GM12878 (cell line): ENCODE results near the gene ADGRA3. TPM values are rescaled to one million over a fixed set of nuclear protein-coding genes. Genes with fewer than 3 reads are reported as not detected.
A peak's percentile ranks its signal among the peaks of the same experiment; 100 is the strongest.

Experiments
- BHLHE40 ChIP-seq, 2 experiments: fragments of 450-650 bp in 1 of 2; IDR thresholded peaks; 2 replicates each; pipeline ENCODE4 v1.6.1; 2011 to 2017; ENCODE audit warnings: low read depth in 2 of 2, borderline replicate concordance in 1 of 2, improper control_type of control experiment in 1 of 2, low read length in 1 of 2, mild to moderate bottlenecking in 1 of 2
- BMI1 ChIP-seq: fragments of 450-650 bp; IDR thresholded peaks from 2 replicates; pipeline ENCODE4 v1.6.1; 2016; ENCODE audit warnings: mild to moderate bottlenecking, moderate library complexity, borderline replicate concordance
- CBX5 ChIP-seq: sonication (generic); IDR thresholded peaks from 2 replicates; pipeline ENCODE4 v1.6.1; 2016; ENCODE audit warnings: low read depth, moderate library complexity, mild to moderate bottlenecking, inconsistent platforms
- CEBPB ChIP-seq, 2 experiments: fragments of 150-350 bp in 1 of 2; IDR thresholded peaks; 2 replicates each; pipeline ENCODE4 v1.6.1; 2012 to 2014; ENCODE audit warnings: low read depth in 2 of 2, low read length in 2 of 2, borderline replicate concordance in 1 of 2, inconsistent platforms in 1 of 2
- CHD4 ChIP-seq: fragments of 200-600 bp; sonication (generic); IDR thresholded peaks from 2 replicates; pipeline ENCODE4 v1.6.1; 2016; ENCODE audit warnings: mild to moderate bottlenecking
- GATAD2B ChIP-seq: fragments of 450-650 bp; conservative IDR thresholded peaks from 2 replicates; pipeline ENCODE4 v1.6.1; 2017; ENCODE audit warnings: low read depth, mild to moderate bottlenecking, moderate library complexity
- HDGF ChIP-seq: fragments of 450-650 bp; IDR thresholded peaks from 2 replicates; pipeline ENCODE4 v1.6.1; 2016; ENCODE audit warnings: antibody characterized with exemption
- JUNB ChIP-seq: IDR thresholded peaks from 2 replicates; pipeline ENCODE4 v1.6.1; 2016; ENCODE audit warnings: antibody characterized with exemption, mild to moderate bottlenecking
- KAT2A ChIP-seq: conservative IDR thresholded peaks from 2 replicates; pipeline ENCODE4 v1.6.1; 2011; ENCODE audit warnings: low read depth, low read length; ENCODE audit not compliant: control insufficient read depth
- MXI1 ChIP-seq: fragments of 150-350 bp; IDR thresholded peaks from 2 replicates; pipeline ENCODE4 v1.6.1; 2011; ENCODE audit warnings: low read depth, mild to moderate bottlenecking, inconsistent platforms, low read length, improper control_type of control experiment
- NKRF ChIP-seq: fragments of 450-650 bp; conservative IDR thresholded peaks from 2 replicates; pipeline ENCODE4 v1.6.1; 2017; ENCODE audit warnings: mild to moderate bottlenecking, moderate library complexity
- NR2C2 ChIP-seq: IDR thresholded peaks from 2 replicates; pipeline ENCODE4 v1.6.1; 2011; ENCODE audit warnings: borderline replicate concordance, low read depth; ENCODE audit not compliant: control insufficient read depth, insufficient read length
- PAX8 ChIP-seq: fragments of 450-650 bp; IDR thresholded peaks from 2 replicates; pipeline ENCODE4 v1.6.1; 2017; ENCODE audit warnings: mild to moderate bottlenecking, moderate library complexity
- PBX3 ChIP-seq: IDR thresholded peaks from 2 replicates; pipeline ENCODE4 v1.6.1; 2011; ENCODE audit warnings: mild to moderate bottlenecking, low read depth, low read length, moderate library complexity; ENCODE audit not compliant: insufficient replicate concordance
- POLR2A ChIP-seq: IDR thresholded peaks from 2 replicates; pipeline ENCODE4 v1.6.1; 2011; ENCODE audit warnings: low read depth, mild to moderate bottlenecking, low read length
- RAD21 ChIP-seq: IDR thresholded peaks from 2 replicates; pipeline ENCODE4 v1.6.1; 2011; ENCODE audit warnings: mild to moderate bottlenecking, low read depth, low read length, moderate library complexity; ENCODE audit not compliant: insufficient read depth
- SIN3A ChIP-seq: IDR thresholded peaks from 2 replicates; pipeline ENCODE4 v1.6.1; 2012; ENCODE audit warnings: low read depth, low read length, improper control_type of control experiment
- SREBF2 ChIP-seq: IDR thresholded peaks from 2 replicates; pipeline ENCODE4 v1.6.1; 2012; ENCODE audit warnings: mild to moderate bottlenecking, low read length
- ZBTB4 ChIP-seq: fragments of 450-650 bp; formaldehyde crosslinking; IDR thresholded peaks from 2 replicates; pipeline ENCODE4 v1.4.0; 2022; ENCODE audit warnings: mild to moderate bottlenecking, moderate library complexity
- ZBTB40 ChIP-seq: fragments of 450-650 bp; IDR thresholded peaks from 2 replicates; pipeline ENCODE4 v1.6.1; 2016; ENCODE audit warnings: mild to moderate bottlenecking, moderate library complexity, borderline replicate concordance
- ZNF384 ChIP-seq: IDR thresholded peaks from 2 replicates; pipeline ENCODE4 v1.6.1; 2012; ENCODE audit warnings: low read depth, mild to moderate bottlenecking, low read length, improper control_type of control experiment, borderline replicate concordance
- polyA plus RNA-seq, 11 experiments: library from polyadenylated mRNA; depleted of rRNA in 4 of 11; unstranded in 6 of 11; stranded (reverse) in 5 of 11; fragments of >200 nt; fragmentation: Nextera tagmentation in 4 of 11; fragmentation: Illumina TruSeq in 1 of 11; extraction: Ambion mirVana in 4 of 11; extraction: Trizol in 1 of 11; gene quantifications; 1 replicate in 1 of 11; 2 replicates in 10 of 11; pipeline versions ENCODE4 v1.2.1 to v1.2.3, GENCODE V29; 2011 to 2016; ENCODE audit warnings: inconsistent platforms in 2 of 11, missing spikeins in 2 of 11, low read depth in 1 of 11
- total RNA-seq, 4 experiments: library from RNA; depleted of rRNA in 3 of 4; stranded (reverse); fragments of >200 nt in 3 of 4; fragmentation: Illumina TruSeq in 1 of 4; extraction: Trizol in 1 of 4; gene quantifications; 2 replicates each; pipeline versions ENCODE4 v1.2.1 to v1.2.3, GENCODE V29; 2013 to 2021

ADGRA3 gene
- total and polyA plus RNA-seq, 10 of the 15 experiments (the other 5 are each of a cell fraction or from before 2014, with no cell fraction given) = 0.24 to 66.2 (median 2.5) TPM

- no peak for TF ChIP-seq SREBF2
- no peak for TF ChIP-seq ZBTB4
- no peak for TF ChIP-seq RAD21
- TF ChIP-seq BHLHE40 (IDR thresholded peaks at IDR 0.05; ENCODE audit: borderline replicate concordance in 1 of 2, low read depth in 2 of 2, low read length in 1 of 2) = peak; percentile 23 to 54; a peak in 1 of 4 replicates
- TF ChIP-seq NKRF = no peak
- TF ChIP-seq CBX5 = no peak
- TF ChIP-seq GATAD2B = no peak
- TF ChIP-seq MXI1 = no peak
- TF ChIP-seq SIN3A = no peak
- TF ChIP-seq CEBPB (IDR thresholded peaks at IDR 0.05; ENCODE audit: borderline replicate concordance in 1 of 2, low read depth in 2 of 2, low read length in 2 of 2) = no peak
- TF ChIP-seq ZBTB40 = no peak
- no peak for TF ChIP-seq KAT2A
- no peak; the same call in 1 of the 2 replicates for TF ChIP-seq ZNF384
- TF ChIP-seq PAX8 = no peak
- TF ChIP-seq BMI1 = peak; percentile 61; the same call in 1 of the 2 replicates
- no peak for TF ChIP-seq NR2C2
- TF ChIP-seq PBX3 = peak; percentile 13
- no peak for TF ChIP-seq POLR2A
- no peak for TF ChIP-seq HDGF
- no peak for TF ChIP-seq CHD4
- TF ChIP-seq JUNB = no peak
Measured at GRCh38 chr4:22483551-22483981, 32.3 kb downstream of the ADGRA3 start (continued).
